ENCODE data around the gene ABCC1.

- TF ChIP-seq CTCF (conservative IDR thresholded peaks at IDR 0.05; ENCODE audit: low read length) (no peak), EZH2phosphoT487 (IDR thresholded peaks at IDR 0.05; ENCODE audit: borderline replicate concordance) (no peak)
These were observed 200.3 kb downstream of the ABCC1 start for GRCh38 chr16:16149710-16150116.

All from Loucy (cell line).